CD14-positive monocyte (primary cell): ENCODE data around the gene GDI2. TPM values are rescaled to one million over a fixed set of nuclear protein-coding genes. Genes with fewer than 3 reads are reported as not detected.

ENCODE experiments used
- DNase-seq, 3 donors: peaks; one replicate each; pipeline ENCODE4 v3.0.0-alpha.2; 2011 to 2022
- H2AFZ ChIP-seq: 2 replicates; pipeline ENCODE4 v1.6.0; 2012; ENCODE audit warnings: mild to moderate bottlenecking, low read depth, low read length, inconsistent platforms; ENCODE audit not compliant: insufficient read depth, poor library complexity, severe bottlenecking
- H3K27ac ChIP-seq, 2 donors: 1 replicate in 1 of 2; 2 replicates in 1 of 2; pipeline ENCODE4 v1.5.1; 2012 to 2013; ENCODE audit warnings: low read length in 2 of 2, control low read depth in 1 of 2, inconsistent platforms in 1 of 2, low read depth in 1 of 2, mild to moderate bottlenecking in 1 of 2
- H3K27me3 ChIP-seq, 2 donors: one replicate each; pipeline versions ENCODE4 v1.6.0 to v1.6.1; 2011 to 2013; ENCODE audit warnings: low read length in 2 of 2; ENCODE audit not compliant: control insufficient read depth in 2 of 2, insufficient read depth in 2 of 2
- H3K36me3 ChIP-seq, 2 donors: replicated peaks in 1 of 2; 1 replicate in 1 of 2; 2 replicates in 1 of 2; pipeline versions ENCODE4 v1.5.1 to v1.6.1; 2012 to 2013; ENCODE audit warnings: low read length in 2 of 2, control low read depth in 1 of 2, inconsistent platforms in 1 of 2, mild to moderate bottlenecking in 1 of 2; ENCODE audit not compliant: insufficient read depth in 2 of 2, control insufficient read depth in 1 of 2
- H3K4me1 ChIP-seq, 2 donors: 1 replicate in 1 of 2; 2 replicates in 1 of 2; pipeline versions ENCODE4 v1.5.1 to v1.6.1; 2012 to 2013; ENCODE audit warnings: low read length in 2 of 2, control low read depth in 1 of 2, inconsistent platforms in 1 of 2, mild to moderate bottlenecking in 1 of 2, moderate library complexity in 1 of 2; ENCODE audit not compliant: insufficient read depth in 2 of 2, control insufficient read depth in 1 of 2
- H3K4me2 ChIP-seq: replicated peaks from 2 replicates; pipeline ENCODE3; 2012; ENCODE audit warnings: low read length, moderate library complexity, mild to moderate bottlenecking; ENCODE audit not compliant: poor library complexity, severe bottlenecking; ENCODE audit errors: extremely low read depth
- H3K4me3 ChIP-seq, 3 experiments: fragments of 200-600 bp in 1 of 3; sonication (generic) in 1 of 3; replicated peaks in 1 of 3; 1 replicate in 2 of 3; 2 replicates in 1 of 3; pipeline ENCODE4 v1.5.1; 2011 to 2013; ENCODE audit warnings: low read length in 3 of 3, mild to moderate bottlenecking in 3 of 3, control low read depth in 2 of 3, low read depth in 2 of 3, inconsistent platforms in 1 of 3, moderate library complexity in 1 of 3
- H3K79me2 ChIP-seq: 2 replicates; pipeline ENCODE4 v1.6.0; 2012; ENCODE audit warnings: mild to moderate bottlenecking, control low read depth, inconsistent platforms, low read length, moderate library complexity; ENCODE audit not compliant: insufficient read depth
- H3K9ac ChIP-seq: 2 replicates; pipeline ENCODE4 v1.6.0; 2017; ENCODE audit warnings: low read length, mild to moderate bottlenecking; ENCODE audit not compliant: insufficient read depth, poor library complexity, severe bottlenecking
- H3K9me3 ChIP-seq, 2 donors: replicated peaks in 1 of 2; 1 replicate in 1 of 2; 2 replicates in 1 of 2; pipeline versions ENCODE4 v1.5.1 to v1.6.1; 2012 to 2013; ENCODE audit warnings: low read length in 2 of 2, control low read depth in 1 of 2; ENCODE audit not compliant: control insufficient read depth in 1 of 2, insufficient read depth in 1 of 2
- H4K20me1 ChIP-seq: 2 replicates; pipeline ENCODE4 v1.6.0; 2012; ENCODE audit warnings: mild to moderate bottlenecking, low read length, control low read depth, moderate library complexity; ENCODE audit not compliant: insufficient read depth
- H3K27ac Mint-ChIP-seq, 7 donors: one replicate each; pipeline ENCODE4 v1.8.0; 2020; ENCODE audit warnings: mild to moderate bottlenecking in 7 of 7, mixed read lengths in 7 of 7, moderate library complexity in 6 of 7, inconsistent platforms in 2 of 7
- H3K27me3 Mint-ChIP-seq, 3 donors: one replicate each; pipeline ENCODE4 v1.8.0; 2021 to 2022; ENCODE audit warnings: low read depth in 3 of 3, mild to moderate bottlenecking in 3 of 3, mixed read lengths in 3 of 3, moderate library complexity in 3 of 3, inconsistent platforms in 1 of 3
- H3K36me3 Mint-ChIP-seq, 2 donors: one replicate each; pipeline ENCODE4 v1.8.0; 2020; ENCODE audit warnings: mixed read lengths in 2 of 2, inconsistent platforms in 1 of 2, mild to moderate bottlenecking in 1 of 2
- H3K4me1 Mint-ChIP-seq: one replicate; pipeline ENCODE4 v1.8.0; 2020; ENCODE audit warnings: mild to moderate bottlenecking, mixed read lengths
- H3K4me3 Mint-ChIP-seq, 2 donors: one replicate each; pipeline ENCODE4 v1.8.0; 2020; ENCODE audit warnings: mild to moderate bottlenecking in 2 of 2, mixed read lengths in 2 of 2, moderate library complexity in 1 of 2
- H3K9me3 Mint-ChIP-seq, 7 donors: one replicate each; pipeline ENCODE4 v1.8.0; 2020 to 2022; ENCODE audit warnings: mixed read lengths in 7 of 7, mild to moderate bottlenecking in 6 of 7, moderate library complexity in 6 of 7, inconsistent platforms in 2 of 7
- CTCF ChIP-seq: fragments of 200-600 bp; IDR thresholded peaks from one replicate; pipeline ENCODE4 v1.8.0; 2022; ENCODE audit warnings: antibody characterized with exemption, mild to moderate bottlenecking
- WGBS: methylation state at CpG from one replicate; pipeline ENCODE4 v1.1.5; 2013; ENCODE audit warnings: missing lambda C conversion rate; ENCODE audit not compliant: insufficient coverage; 5-methylcytosine and 5-hydroxymethylcytosine counted together
- intact Hi-C, 2 donors: fragments of 100-400 bp; cut with micrococcal nuclease; formaldehyde crosslinking; loops; one replicate each; pipeline versions ENCODE4 v1.15.0 to v1.15.1; 2023
- polyA plus RNA-seq, 3 donors: library from polyadenylated mRNA; depleted of rRNA in 1 of 3; unstranded in 2 of 3; stranded (reverse) in 1 of 3; fragments of 300-500 nt in 2 of 3; fragments of >200 nt in 1 of 3; fragmentation: Illumina TruSeq in 2 of 3; gene quantifications; 1 replicate in 2 of 3; 2 replicates in 1 of 3; pipeline ENCODE4 v1.2.3, GENCODE V29; 2012 to 2021

Gene GDI2
- polyA plus RNA-seq, 3 donors, result 100 to 320 (median 316) TPM

GRCh38 chr10:5761220-5761619 lies 52.0 kb downstream of the GDI2 start:
- no peaks in the 10 kb centered on the region for H3K27me3 Mint-ChIP-seq
- no peak overlapping the region for H3K27ac Mint-ChIP-seq
- no peaks in the 10 kb centered on the region for H3K9me3 Mint-ChIP-seq
- Histone ChIP-seq H3K36me3 (peaks cover 88 to 99% of the 10 kb centered on the region in 2 donors), H3K4me1 (no peaks in the 10 kb centered on the region), H3K79me2 (no peaks in the 10 kb centered on the region), H3K27ac (no peak overlapping the region), H3K9me3 (no peaks in the 10 kb centered on the region), H3K4me3 (no peak overlapping the region), H3K27me3 (no peaks in the 10 kb centered on the region), H2AFZ (no peak overlapping the region), H4K20me1 (peaks cover 38% of the 10 kb centered on the region), H3K4me2 (no peak overlapping the region), H3K9ac (no peak overlapping the region)
- no peak for TF ChIP-seq CTCF
- no peak for DNase-seq
- no peaks in the 10 kb centered on the region for H3K4me1 Mint-ChIP-seq
- WGBS, result 100% methylated on average over 1 of the region's 2 CpGs
- H3K4me3 Mint-ChIP-seq, result no peak overlapping the region
- intact Hi-C loops, result no loop called here
- H3K36me3 Mint-ChIP-seq, result peaks cover 72 to 80% of the 10 kb centered on the region in 2 donors

- no peak overlapping the region for H3K4me2 ChIP-seq
- DNase-seq, result no peak
- H2AFZ ChIP-seq, result no peak overlapping the region
- no peaks in the 10 kb centered on the region for H3K79me2 ChIP-seq
- no peak overlapping the region for H3K9ac ChIP-seq
- no peaks in the 10 kb centered on the region for H3K9me3 Mint-ChIP-seq
- no peak for TF ChIP-seq CTCF
- H3K9me3 ChIP-seq, result no peaks in the 10 kb centered on the region
- no peaks in the 10 kb centered on the region for H3K27me3 ChIP-seq
- no peaks in the 10 kb centered on the region for H3K4me1 ChIP-seq
- H3K27ac Mint-ChIP-seq, result no peak overlapping the region
- peaks cover 31% of the 10 kb centered on the region for H4K20me1 ChIP-seq
- WGBS, result no CpG with 5 or more reads among the region's 2 CpGs
- H3K36me3 Mint-ChIP-seq, result peaks cover 65 to 77% of the 10 kb centered on the region in 2 donors
- H3K4me3 Mint-ChIP-seq, result no peak overlapping the region
- peaks cover 81 to 99% of the 10 kb centered on the region in 2 donors for H3K36me3 ChIP-seq
- H3K4me3 ChIP-seq, result no peak overlapping the region
- intact Hi-C loops, result no loop called here
- no peaks in the 10 kb centered on the region for H3K27me3 Mint-ChIP-seq
- H3K27ac ChIP-seq, result no peak overlapping the region
- H3K4me1 Mint-ChIP-seq, result no peaks in the 10 kb centered on the region
Observed at GRCh38 chr10:5760515-5760914, 52.7 kb downstream of the GDI2 start.
